GM12878 (cell line): ENCODE data around the gene APBB1IP. TPM values are rescaled to one million over a fixed set of nuclear protein-coding genes. Genes with fewer than 3 reads are reported as not detected.

ENCODE experiments used
- CBFB ChIP-seq: IDR thresholded peaks from 2 replicates; pipeline ENCODE4 v1.6.1; 2016; ENCODE audit warnings: antibody characterized with exemption, low read depth
- CREM ChIP-seq: IDR thresholded peaks from 2 replicates; pipeline ENCODE4 v1.6.1; 2014; ENCODE audit warnings: antibody characterized with exemption, low read depth
- JUNB ChIP-seq: IDR thresholded peaks from 2 replicates; pipeline ENCODE4 v1.6.1; 2016; ENCODE audit warnings: antibody characterized with exemption, mild to moderate bottlenecking
- LARP7 ChIP-seq: fragments of 450-650 bp; IDR thresholded peaks from 2 replicates; pipeline ENCODE4 v1.6.1; 2017; ENCODE audit warnings: mild to moderate bottlenecking
- MTA3 ChIP-seq: IDR thresholded peaks from 2 replicates; pipeline ENCODE4 v1.6.1; 2012; ENCODE audit warnings: low read length, inconsistent platforms, borderline replicate concordance
- NR2C1 ChIP-seq: fragments of 450-650 bp; IDR thresholded peaks from 2 replicates; pipeline ENCODE4 v1.6.1; 2017; ENCODE audit warnings: antibody characterized with exemption, mild to moderate bottlenecking, moderate library complexity
- PAX8 ChIP-seq: fragments of 450-650 bp; IDR thresholded peaks from 2 replicates; pipeline ENCODE4 v1.6.1; 2017; ENCODE audit warnings: mild to moderate bottlenecking, moderate library complexity
- POLR2A ChIP-seq: IDR thresholded peaks from 2 replicates; pipeline ENCODE4 v1.6.1; 2011; ENCODE audit warnings: low read depth, mild to moderate bottlenecking, low read length
- POU2F2 ChIP-seq: IDR thresholded peaks from 3 replicates; pipeline ENCODE4 v1.6.1; 2011; ENCODE audit warnings: low read depth, mild to moderate bottlenecking, low read length, borderline replicate concordance
- RAD21 ChIP-seq: IDR thresholded peaks from 2 replicates; pipeline ENCODE4 v1.6.1; 2011; ENCODE audit warnings: mild to moderate bottlenecking, low read depth, low read length, moderate library complexity; ENCODE audit not compliant: insufficient read depth
- RCOR1 ChIP-seq: conservative IDR thresholded peaks from 2 replicates; pipeline ENCODE4 v1.6.1; 2012; ENCODE audit warnings: low read depth, low read length, improper control_type of control experiment
- RELA ChIP-seq: fragments of 450-650 bp; IDR thresholded peaks from 2 replicates; pipeline ENCODE4 v1.8.0; 2014; ENCODE audit warnings: borderline replicate concordance; ENCODE audit not compliant: partially characterized antibody
- RUNX3 ChIP-seq: IDR thresholded peaks from 2 replicates; pipeline ENCODE4 v1.6.1; 2012; ENCODE audit warnings: low read length, inconsistent platforms
- SPI1 ChIP-seq: IDR thresholded peaks from 2 replicates; pipeline ENCODE4 v1.6.1; 2011; ENCODE audit warnings: low read depth, mild to moderate bottlenecking, low read length, moderate library complexity, borderline replicate concordance; ENCODE audit not compliant: insufficient read depth
- TBL1XR1 ChIP-seq: IDR thresholded peaks from 2 replicates; pipeline ENCODE4 v1.6.1; 2012; ENCODE audit warnings: low read depth, low read length, improper control_type of control experiment
- TCF12 ChIP-seq: IDR thresholded peaks from 2 replicates; pipeline ENCODE4 v1.6.1; 2011; ENCODE audit warnings: low read depth, mild to moderate bottlenecking, low read length
- YY1 ChIP-seq: IDR thresholded peaks from 2 replicates; pipeline ENCODE4 v1.6.1; 2011; ENCODE audit warnings: low read depth, mild to moderate bottlenecking, low read length
- ZNF24 ChIP-seq: fragments of 450-650 bp; IDR thresholded peaks from 2 replicates; pipeline ENCODE4 v1.6.1; 2017; ENCODE audit warnings: antibody characterized with exemption, mild to moderate bottlenecking
- polyA plus RNA-seq, 11 experiments: library from polyadenylated mRNA; depleted of rRNA in 4 of 11; unstranded in 6 of 11; stranded (reverse) in 5 of 11; fragments of >200 nt; fragmentation: Nextera tagmentation in 4 of 11; fragmentation: Illumina TruSeq in 1 of 11; extraction: Ambion mirVana in 4 of 11; extraction: Trizol in 1 of 11; gene quantifications; 1 replicate in 1 of 11; 2 replicates in 10 of 11; pipeline versions ENCODE4 v1.2.1 to v1.2.3, GENCODE V29; 2011 to 2016; ENCODE audit warnings: inconsistent platforms in 2 of 11, missing spikeins in 2 of 11, low read depth in 1 of 11
- total RNA-seq, 4 experiments: library from RNA; depleted of rRNA in 3 of 4; stranded (reverse); fragments of >200 nt in 3 of 4; fragmentation: Illumina TruSeq in 1 of 4; extraction: Trizol in 1 of 4; gene quantifications; 2 replicates each; pipeline versions ENCODE4 v1.2.1 to v1.2.3, GENCODE V29; 2013 to 2021
- TF ChIP-seq, protein P1 (sequence below): IDR thresholded peaks from 2 replicates; pipeline ENCODE4 v1.6.1; 2012; ENCODE audit warnings: low read length, inconsistent platforms
- TF ChIP-seq, protein P2 (sequence below): fragments of 450-650 bp; IDR thresholded peaks from 2 replicates; pipeline ENCODE4 v1.6.1; 2017; ENCODE audit warnings: low read depth, mild to moderate bottlenecking, moderate library complexity
- TF ChIP-seq, protein P3 (sequence below): fragments of 150-350 bp; IDR thresholded peaks from 2 replicates; pipeline ENCODE4 v1.6.1; 2016; ENCODE audit warnings: low read depth, low read length

The APBB1IP gene
- total and polyA plus RNA-seq, 10 of the 15 experiments (the other 5 are each of a cell fraction or from before 2014, with no cell fraction given), result 7.3 to 67.4 (median 19.9) TPM

- TF ChIP-seq, protein P1, sequence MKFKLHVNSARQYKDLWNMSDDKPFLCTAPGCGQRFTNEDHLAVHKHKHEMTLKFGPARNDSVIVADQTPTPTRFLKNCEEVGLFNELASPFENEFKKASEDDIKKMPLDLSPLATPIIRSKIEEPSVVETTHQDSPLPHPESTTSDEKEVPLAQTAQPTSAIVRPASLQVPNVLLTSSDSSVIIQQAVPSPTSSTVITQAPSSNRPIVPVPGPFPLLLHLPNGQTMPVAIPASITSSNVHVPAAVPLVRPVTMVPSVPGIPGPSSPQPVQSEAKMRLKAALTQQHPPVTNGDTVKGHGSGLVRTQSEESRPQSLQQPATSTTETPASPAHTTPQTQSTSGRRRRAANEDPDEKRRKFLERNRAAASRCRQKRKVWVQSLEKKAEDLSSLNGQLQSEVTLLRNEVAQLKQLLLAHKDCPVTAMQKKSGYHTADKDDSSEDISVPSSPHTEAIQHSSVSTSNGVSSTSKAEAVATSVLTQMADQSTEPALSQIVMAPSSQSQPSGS, result 0 out of 2 replicates have a peak, but pooled peaks have one; percentile 5
- TF ChIP-seq CBFB, result 0 out of 2 replicates have a peak, but pooled peaks have one; percentile 27
- TF ChIP-seq YY1, result peak; percentile 82
- TF ChIP-seq NR2C1, result no peak
- TF ChIP-seq, protein P2, sequence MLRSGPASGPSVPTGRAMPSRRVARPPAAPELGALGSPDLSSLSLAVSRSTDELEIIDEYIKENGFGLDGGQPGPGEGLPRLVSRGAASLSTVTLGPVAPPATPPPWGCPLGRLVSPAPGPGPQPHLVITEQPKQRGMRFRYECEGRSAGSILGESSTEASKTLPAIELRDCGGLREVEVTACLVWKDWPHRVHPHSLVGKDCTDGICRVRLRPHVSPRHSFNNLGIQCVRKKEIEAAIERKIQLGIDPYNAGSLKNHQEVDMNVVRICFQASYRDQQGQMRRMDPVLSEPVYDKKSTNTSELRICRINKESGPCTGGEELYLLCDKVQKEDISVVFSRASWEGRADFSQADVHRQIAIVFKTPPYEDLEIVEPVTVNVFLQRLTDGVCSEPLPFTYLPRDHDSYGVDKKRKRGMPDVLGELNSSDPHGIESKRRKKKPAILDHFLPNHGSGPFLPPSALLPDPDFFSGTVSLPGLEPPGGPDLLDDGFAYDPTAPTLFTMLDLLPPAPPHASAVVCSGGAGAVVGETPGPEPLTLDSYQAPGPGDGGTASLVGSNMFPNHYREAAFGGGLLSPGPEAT, result 0 out of 2 replicates have a peak, but pooled peaks have one; percentile 22
- peak; percentile 27 for TF ChIP-seq RELA
- TF ChIP-seq CREM, result peak; percentile 48
- TF ChIP-seq PAX8, result no peak
- TF ChIP-seq SPI1, result peak; percentile 87
- peak; percentile 75; the same call in 1 of the 2 replicates for TF ChIP-seq MTA3
- peak; percentile 46; the same call in 2 of the 3 replicates for TF ChIP-seq POU2F2
- TF ChIP-seq RAD21, result peak; percentile 20
- 0 out of 2 replicates have a peak, but pooled peaks have one; percentile 35 for TF ChIP-seq TCF12
- peak; percentile 64 for TF ChIP-seq POLR2A
- no peak for TF ChIP-seq JUNB
- 0 out of 2 replicates have a peak, but pooled peaks have one; percentile 35 for TF ChIP-seq ZNF24
- peak; percentile 79 for TF ChIP-seq RUNX3
- peak; percentile 51 for TF ChIP-seq LARP7
- TF ChIP-seq, protein P3, sequence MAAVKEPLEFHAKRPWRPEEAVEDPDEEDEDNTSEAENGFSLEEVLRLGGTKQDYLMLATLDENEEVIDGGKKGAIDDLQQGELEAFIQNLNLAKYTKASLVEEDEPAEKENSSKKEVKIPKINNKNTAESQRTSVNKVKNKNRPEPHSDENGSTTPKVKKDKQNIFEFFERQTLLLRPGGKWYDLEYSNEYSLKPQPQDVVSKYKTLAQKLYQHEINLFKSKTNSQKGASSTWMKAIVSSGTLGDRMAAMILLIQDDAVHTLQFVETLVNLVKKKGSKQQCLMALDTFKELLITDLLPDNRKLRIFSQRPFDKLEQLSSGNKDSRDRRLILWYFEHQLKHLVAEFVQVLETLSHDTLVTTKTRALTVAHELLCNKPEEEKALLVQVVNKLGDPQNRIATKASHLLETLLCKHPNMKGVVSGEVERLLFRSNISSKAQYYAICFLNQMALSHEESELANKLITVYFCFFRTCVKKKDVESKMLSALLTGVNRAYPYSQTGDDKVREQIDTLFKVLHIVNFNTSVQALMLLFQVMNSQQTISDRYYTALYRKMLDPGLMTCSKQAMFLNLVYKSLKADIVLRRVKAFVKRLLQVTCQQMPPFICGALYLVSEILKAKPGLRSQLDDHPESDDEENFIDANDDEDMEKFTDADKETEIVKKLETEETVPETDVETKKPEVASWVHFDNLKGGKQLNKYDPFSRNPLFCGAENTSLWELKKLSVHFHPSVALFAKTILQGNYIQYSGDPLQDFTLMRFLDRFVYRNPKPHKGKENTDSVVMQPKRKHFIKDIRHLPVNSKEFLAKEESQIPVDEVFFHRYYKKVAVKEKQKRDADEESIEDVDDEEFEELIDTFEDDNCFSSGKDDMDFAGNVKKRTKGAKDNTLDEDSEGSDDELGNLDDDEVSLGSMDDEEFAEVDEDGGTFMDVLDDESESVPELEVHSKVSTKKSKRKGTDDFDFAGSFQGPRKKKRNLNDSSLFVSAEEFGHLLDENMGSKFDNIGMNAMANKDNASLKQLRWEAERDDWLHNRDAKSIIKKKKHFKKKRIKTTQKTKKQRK, result no peak
- no peak for TF ChIP-seq RCOR1
- no peak for TF ChIP-seq TBL1XR1
These were observed at the start of gene APBB1IP (continued) for GRCh38 chr10:26437637-26438461.
